Pancreas (tissue), 10 donors: Measurements from ENCODE around the gene GPAT3. TPM values are rescaled to one million over a fixed set of nuclear protein-coding genes. Genes with fewer than 3 reads are reported as not detected.

Source experiments
- ATAC-seq, 4 donors: fragments of 200-7000 bp; cut with Tn5 transposase; one replicate each; pipeline versions ENCODE4 v1.8.0 to v1.9.1; 2020; ENCODE audit warnings: mild to moderate bottlenecking in 4 of 4, moderate library complexity in 4 of 4
- DNase-seq, 6 donors: peaks; one replicate each; pipeline ENCODE4 v3.0.0-alpha.2; 2020
- FAIRE-seq: peaks from 2 replicates; lab custom pipeline; 2012; peaks lifted over from hg19 to GRCh38; lab: Jason Lieb, UNC
- H3K27ac ChIP-seq, 4 donors: fragments of 200-600 bp; sonication (generic); 1 replicate in 3 of 4; 2 replicates in 1 of 4; pipeline versions ENCODE4 v1.5.0 to v1.8.0; 2020
- H3K27me3 ChIP-seq, 4 donors: fragments of 200-600 bp; one replicate each; pipeline ENCODE4 v1.8.0; 2021
- H3K36me3 ChIP-seq, 3 donors: fragments of 200-600 bp; sonication (generic) in 1 of 3; one replicate each; pipeline versions ENCODE4 v1.5.0 to v1.8.0; 2020 to 2021
- H3K4me1 ChIP-seq, 3 donors: fragments of 200-600 bp; one replicate each; pipeline ENCODE4 v1.8.0; 2021
- H3K4me3 ChIP-seq, 4 donors: fragments of 200-600 bp; sonication (generic) in 2 of 4; one replicate each; pipeline versions ENCODE4 v1.5.0 to v1.8.0; 2020 to 2021
- H3K9me3 ChIP-seq, 4 donors: fragments of 200-600 bp; one replicate each; pipeline ENCODE4 v1.8.0; 2021
- WGBS, 2 donors: extraction: QIAGEN DNeasy Blood & Tissue Kit; methylation state at CpG; one replicate each; pipeline ENCODE4 v1.1.7; 2013; 5-methylcytosine and 5-hydroxymethylcytosine counted together
- intact Hi-C, 3 donors: fragments of 100-400 bp; cut with DNase I; formaldehyde crosslinking; loops; one replicate each; pipeline versions ENCODE4 v1.11.1 to v1.14.2; 2022
- polyA plus RNA-seq, 2 donors: library from polyadenylated mRNA; stranded (reverse); fragments of 200-250 nt; gene quantifications; one replicate each; pipeline ENCODE4 v1.2.3, GENCODE V29; 2013
- total RNA-seq, 6 donors: library from RNA; stranded (reverse); fragmentation: NEBNext Ultra II Directional in 4 of 6; extraction: Animal tissue kit (Norgen Biotek cat#: 25700) in 4 of 6; gene quantifications; one replicate each; pipeline versions ENCODE4 v1.2.1 to v1.2.4, GENCODE V29; 2021 to 2023
- TF ChIP-seq, protein P1 (sequence below), 4 donors: fragments of 200-600 bp; sonication (generic) in 3 of 4; IDR thresholded peaks; one replicate each; pipeline versions ENCODE4 v1.5.0 to v1.8.0; 2021; ENCODE audit warnings: antibody characterized with exemption in 4 of 4
- donor health status: healthy with polysubstance abuse.
- donor health status: DM: no; HTN: no; CAD: no; lungs with moderate emphysema.
- donor health status: DM: no; HTN: no; CAD: no.
- donor health status: control.
- donor health status: control.
- donor health status: Bipolar disorder and iron deficiency.
- donor health status: DM: yes; HTN: yes; CAD: no.
- donor health status: DM: no; HTN: no; CAD: no.
- donor health status: DM: no; HTN: no; CAD: no.
- donor health status: DM: yes; HTN: yes; CAD: no.

Gene GPAT3
- total and polyA plus RNA-seq, 8 donors, result 0.23 to 2.0 (median 1.1) TPM

GRCh38 chr4:83581411-83582288 is 45.7 kb downstream of the GPAT3 start:
- TF ChIP-seq, protein P1, sequence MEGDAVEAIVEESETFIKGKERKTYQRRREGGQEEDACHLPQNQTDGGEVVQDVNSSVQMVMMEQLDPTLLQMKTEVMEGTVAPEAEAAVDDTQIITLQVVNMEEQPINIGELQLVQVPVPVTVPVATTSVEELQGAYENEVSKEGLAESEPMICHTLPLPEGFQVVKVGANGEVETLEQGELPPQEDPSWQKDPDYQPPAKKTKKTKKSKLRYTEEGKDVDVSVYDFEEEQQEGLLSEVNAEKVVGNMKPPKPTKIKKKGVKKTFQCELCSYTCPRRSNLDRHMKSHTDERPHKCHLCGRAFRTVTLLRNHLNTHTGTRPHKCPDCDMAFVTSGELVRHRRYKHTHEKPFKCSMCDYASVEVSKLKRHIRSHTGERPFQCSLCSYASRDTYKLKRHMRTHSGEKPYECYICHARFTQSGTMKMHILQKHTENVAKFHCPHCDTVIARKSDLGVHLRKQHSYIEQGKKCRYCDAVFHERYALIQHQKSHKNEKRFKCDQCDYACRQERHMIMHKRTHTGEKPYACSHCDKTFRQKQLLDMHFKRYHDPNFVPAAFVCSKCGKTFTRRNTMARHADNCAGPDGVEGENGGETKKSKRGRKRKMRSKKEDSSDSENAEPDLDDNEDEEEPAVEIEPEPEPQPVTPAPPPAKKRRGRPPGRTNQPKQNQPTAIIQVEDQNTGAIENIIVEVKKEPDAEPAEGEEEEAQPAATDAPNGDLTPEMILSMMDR (IDR thresholded peaks at IDR 0.05), result no peak
- Histone ChIP-seq H3K4me1 (no peaks in the 10 kb centered on the region), H3K27ac (no peak overlapping the region), H3K36me3 (no peaks in the 10 kb centered on the region), H3K4me3 (no peak overlapping the region), H3K27me3 (no peaks in the 10 kb centered on the region), H3K9me3 (no peaks in the 10 kb centered on the region)
- peak in 2 of 4 donors; percentile 29 to 59 for ATAC-seq
- no peak for FAIRE-seq
- DNase-seq, result no peak
- 86 to 91% methylated on average over 10 of the region's 10 CpGs for WGBS, 2 donors
- intact Hi-C loops, result no loop called here

GRCh38 chr4:83582289-83582785 is 46.4 kb downstream of the GPAT3 start:
- Histone ChIP-seq H3K9me3 (no peaks in the 10 kb centered on the region), H3K27ac (no peak overlapping the region), H3K4me3 (no peak overlapping the region), H3K4me1 (no peaks in the 10 kb centered on the region), H3K36me3 (no peaks in the 10 kb centered on the region), H3K27me3 (no peaks in the 10 kb centered on the region)
- 20 to 28% methylated on average over 7 of the region's 7 CpGs for WGBS, 2 donors
- DNase-seq, result peak; percentile 30 to 79 (median 61)
- FAIRE-seq, result peak; percentile 34
- peak; percentile 85 to 93 (median 92) for ATAC-seq
- intact Hi-C loops, result no loop called here
- TF ChIP-seq, protein P1 (IDR thresholded peaks at IDR 0.05), result no peak

- FAIRE-seq, result no peak
- H3K27me3 ChIP-seq, result no peaks in the 10 kb centered on the region
- H3K4me3 ChIP-seq, result no peak overlapping the region
- no peaks in the 10 kb centered on the region for H3K9me3 ChIP-seq
- TF ChIP-seq, protein P1 (IDR thresholded peaks at IDR 0.05), result no peak
- WGBS, 2 donors, result 83 to 86% methylated on average over 6 of the region's 6 CpGs
- intact Hi-C loops, result no loop called here
- H3K36me3 ChIP-seq, result no peaks in the 10 kb centered on the region
- H3K4me1 ChIP-seq, result no peaks in the 10 kb centered on the region
- no peak for ATAC-seq
- H3K27ac ChIP-seq, result no peak overlapping the region
- no peak for DNase-seq
Measured at GRCh38 chr4:83585982-83586508, 50.1 kb downstream of the GPAT3 start.

DNA sequence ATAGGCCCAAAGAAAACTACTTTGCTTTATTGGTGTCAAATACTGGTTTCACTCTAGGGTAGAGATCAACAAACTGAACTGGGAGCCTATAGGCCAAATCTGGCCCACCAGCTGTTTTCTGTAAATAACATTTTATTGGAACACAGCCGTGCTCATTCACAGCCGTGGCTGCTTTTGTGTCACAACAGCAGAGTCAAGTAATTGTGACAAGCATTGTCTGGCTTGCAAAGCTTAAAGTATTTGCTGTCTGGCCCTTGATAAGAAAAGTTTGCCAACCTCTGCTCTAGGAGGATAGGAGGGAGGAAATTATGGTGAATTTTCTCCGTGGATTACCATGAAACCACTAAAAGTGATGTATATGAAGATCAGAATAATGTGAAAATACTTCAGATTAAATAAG is 53.4 kb downstream of the GPAT3 start:
- no peak overlapping the region for H3K27ac ChIP-seq
- H3K27me3 ChIP-seq, result no peaks in the 10 kb centered on the region
- H3K4me1 ChIP-seq, result no peaks in the 10 kb centered on the region
- no peaks in the 10 kb centered on the region for H3K36me3 ChIP-seq
- no peak for ATAC-seq
- H3K9me3 ChIP-seq, result no peaks in the 10 kb centered on the region
- FAIRE-seq, result no peak
- TF ChIP-seq, protein P1 (IDR thresholded peaks at IDR 0.05), result no peak
- no peak overlapping the region for H3K4me3 ChIP-seq
- WGBS, 2 donors, result 68 to 69% methylated on average over 3 of the region's 3 CpGs
- no peak for DNase-seq
- intact Hi-C loops, result no loop called here
